Tibial nerve (tissue), 4 donors: ENCODE measurements around the gene MPND. TPM values are rescaled to one million over a fixed set of nuclear protein-coding genes. Genes with fewer than 3 reads are reported as not detected.

ENCODE experiments used
- DNase-seq, 2 donors: peaks; one replicate each; pipeline ENCODE4 v3.0.0-alpha.2; 2019; ENCODE audit warnings: low spot score in 2 of 2
- H3K27ac ChIP-seq, 4 donors: fragments of 200-600 bp; sonication (generic) in 3 of 4; one replicate each; pipeline ENCODE4 v1.5.1; 2017 to 2019; ENCODE audit warnings: mild to moderate bottlenecking in 1 of 4
- H3K27me3 ChIP-seq, 2 donors: fragments of 200-600 bp; sonication (generic) in 1 of 2; one replicate each; pipeline versions ENCODE4 v1.5.1 to v1.6.0; 2017 to 2019
- H3K36me3 ChIP-seq, 3 donors: fragments of 200-600 bp; sonication (generic); one replicate each; pipeline ENCODE4 v1.5.1; 2018 to 2019
- H3K4me1 ChIP-seq, 4 donors: fragments of 200-600 bp; sonication (generic) in 3 of 4; one replicate each; pipeline ENCODE4 v1.5.1; 2017 to 2019
- H3K4me3 ChIP-seq, 4 donors: fragments of 200-600 bp; sonication (generic) in 3 of 4; one replicate each; pipeline ENCODE4 v1.5.1; 2017 to 2019; ENCODE audit warnings: mild to moderate bottlenecking in 1 of 4, moderate library complexity in 1 of 4
- H3K9me3 ChIP-seq, 4 donors: fragments of 200-600 bp; sonication (generic) in 3 of 4; one replicate each; pipeline ENCODE4 v1.5.1; 2017 to 2019
- CTCF ChIP-seq, 5 experiments: fragments of 200-600 bp in 3 of 5; fragments of 450-650 bp in 2 of 5; sonication (generic) in 3 of 5; IDR thresholded peaks; one replicate each; pipeline ENCODE4 v1.5.1; 2016 to 2019; ENCODE audit warnings: antibody characterized with exemption in 5 of 5, mild to moderate bottlenecking in 3 of 5, moderate library complexity in 2 of 5
- EP300 ChIP-seq, 2 donors: sonication (generic); formaldehyde crosslinking; IDR thresholded peaks; one replicate each; pipeline ENCODE4 v1.6.1; 2017; ENCODE audit warnings: antibody characterized with exemption in 2 of 2, mild to moderate bottlenecking in 1 of 2
- POLR2A ChIP-seq, 2 donors: fragments of 450-650 bp; IDR thresholded peaks; one replicate each; pipeline ENCODE4 v1.6.1; 2017; ENCODE audit warnings: antibody characterized with exemption in 2 of 2, mild to moderate bottlenecking in 2 of 2, moderate library complexity in 2 of 2
- WGBS, 2 donors: methylation state at CpG; one replicate each; pipeline ENCODE4 v1.1.5; 2018; 5-methylcytosine and 5-hydroxymethylcytosine counted together
- total RNA-seq, 4 donors: library from RNA; depleted of rRNA; stranded (reverse); fragments of >200 nt; gene quantifications; one replicate each; pipeline ENCODE4 v1.1.0, GENCODE V29; 2016

Gene MPND
- total RNA-seq, 4 donors from 2014 or later: 2.2 to 13.2 (median 6.6) TPM

- no peak for DNase-seq
- TF ChIP-seq POLR2A (IDR thresholded peaks at IDR 0.05) (no peak), CTCF (IDR thresholded peaks at IDR 0.05) (no peak), EP300 (IDR thresholded peaks at IDR 0.05) (no peak)
- Histone ChIP-seq H3K9me3 (no peaks in the 10 kb centered on the region), H3K4me1 (peaks cover 0 to 6% (median 0%) of the 10 kb centered on the region in 4 donors), H3K27ac (no peak overlapping the region), H3K4me3 (no peak overlapping the region), H3K36me3 (no peaks in the 10 kb centered on the region), H3K27me3 (peaks cover 0 to under 1% of the 10 kb centered on the region in 2 donors)
- 89 to 96% methylated on average over 21 of the region's 22 CpGs for WGBS, 2 donors
Observed at GRCh38 chr19:4310247-4311121, 32.9 kb upstream of the MPND start.

- no peak overlapping the region for H3K27ac ChIP-seq
- DNase-seq: no peak
- no peaks in the 10 kb centered on the region for H3K9me3 ChIP-seq
- WGBS, 2 donors: 46 to 49% methylated on average over 12 of the region's 12 CpGs
- H3K4me1 ChIP-seq: peaks cover 0 to 6% (median 0%) of the 10 kb centered on the region in 4 donors
- TF ChIP-seq CTCF (IDR thresholded peaks at IDR 0.05): no peak
- TF ChIP-seq POLR2A (IDR thresholded peaks at IDR 0.05): no peak
- TF ChIP-seq EP300 (IDR thresholded peaks at IDR 0.05): no peak
- H3K4me3 ChIP-seq: no peak overlapping the region
- no peaks in the 10 kb centered on the region for H3K36me3 ChIP-seq
- H3K27me3 ChIP-seq: no peaks in the 10 kb centered on the region
Observed at GRCh38 chr19:4313847-4314490, 29.4 kb upstream of the MPND start.

GRCh38 chr19:4316956-4317355, 26.4 kb upstream of the MPND start:
- TF ChIP-seq EP300 (IDR thresholded peaks at IDR 0.05): no peak
- TF ChIP-seq POLR2A (IDR thresholded peaks at IDR 0.05): no peak
- TF ChIP-seq CTCF (IDR thresholded peaks at IDR 0.05): no peak
- H3K4me1 ChIP-seq: peaks cover 0 to 6% (median 0%) of the 10 kb centered on the region in 4 donors

GRCh38 chr19:4318460-4318859, 24.9 kb upstream of the MPND start:
- DNase-seq: no peak
- Histone ChIP-seq H3K27ac (no peak overlapping the region), H3K4me3 (no peak overlapping the region), H3K9me3 (peaks cover 0 to 18% (median 0%) of the 10 kb centered on the region in 4 donors), H3K4me1 (peaks cover 0 to 6% (median 0%) of the 10 kb centered on the region in 4 donors), H3K36me3 (no peaks in the 10 kb centered on the region), H3K27me3 (no peaks in the 10 kb centered on the region)
- TF ChIP-seq EP300 (IDR thresholded peaks at IDR 0.05): no peak
- no peak for TF ChIP-seq CTCF (IDR thresholded peaks at IDR 0.05)
- TF ChIP-seq POLR2A (IDR thresholded peaks at IDR 0.05): no peak
- WGBS, 2 donors: 95 to 99% methylated on average over 7 of the region's 7 CpGs

More at GRCh38 chr19:4316956-4317355, 26.4 kb upstream of the MPND start:
- DNase-seq: no peak
- Histone ChIP-seq H3K4me3 (no peak overlapping the region), H3K27me3 (no peaks in the 10 kb centered on the region), H3K27ac (no peak overlapping the region), H3K36me3 (no peaks in the 10 kb centered on the region), H3K9me3 (peaks cover 0 to 11% (median 0%) of the 10 kb centered on the region in 4 donors)
- WGBS, 2 donors: 84 to 89% methylated on average over 9 of the region's 9 CpGs
